Measurements from ENCODE around the gene SIM1. TPM values are rescaled to one million over a fixed set of nuclear protein-coding genes. Genes with fewer than 3 reads are reported as not detected.

Gene SIM1
- total and polyA plus RNA-seq, 4 donors, result under 0.01 TPM; not detected in 3

GRCh38 chr6:100420711-100421110 is 44.0 kb downstream of the SIM1 start (continued):
- no peak for TF ChIP-seq ATF3 (IDR thresholded peaks at IDR 0.05)

GRCh38 chr6:100417036-100417435 is 47.7 kb downstream of the SIM1 start:
- Histone ChIP-seq H3K36me3 (ENCODE audit: control insufficient read depth in 4 of 4, insufficient read depth in 3 of 4, low read depth in 1 of 4, low read length in 3 of 4) (no peaks in the 10 kb centered on the region), H3K9ac (ENCODE audit: low read depth in 1 of 2, low read length in 2 of 2) (no peak overlapping the region), H3K4me1 (ENCODE audit: control insufficient read depth in 4 of 4, insufficient read depth in 4 of 4, low read length in 3 of 4) (no peaks in the 10 kb centered on the region), H3K4me3 (ENCODE audit: low read depth in 1 of 3, low read length in 3 of 3) (no peak overlapping the region), H3K9me3 (ENCODE audit: control insufficient read depth in 4 of 4, low read length in 3 of 4) (no peaks in the 10 kb centered on the region), H3K27me3 (ENCODE audit: control insufficient read depth in 4 of 4, insufficient read depth in 4 of 4, low read length in 3 of 4) (no peaks in the 10 kb centered on the region), H3K27ac (ENCODE audit: low read depth in 1 of 2, low read length in 2 of 2) (no peak overlapping the region)
- 60% methylated on average over 3 of the region's 3 CpGs for WGBS
- TF ChIP-seq NR2F2 (IDR thresholded peaks at IDR 0.05), result no peak
- TF ChIP-seq YY1 (IDR thresholded peaks at IDR 0.05), result no peak
- no peak for TF ChIP-seq FOXA2 (IDR thresholded peaks at IDR 0.05)
- no peak for TF ChIP-seq FOXA1 (IDR thresholded peaks at IDR 0.05)
- no peak for TF ChIP-seq RXRA (IDR thresholded peaks at IDR 0.05)
- TF ChIP-seq HNF4A (conservative IDR thresholded peaks at IDR 0.05), result no peak
- TF ChIP-seq HNF4G (IDR thresholded peaks at IDR 0.05), result no peak
- TF ChIP-seq RAD21 (IDR thresholded peaks at IDR 0.05), result no peak
- TF ChIP-seq ATF3 (IDR thresholded peaks at IDR 0.05), result no peak
- TF ChIP-seq SP1 (IDR thresholded peaks at IDR 0.05), result no peak
- no peak for TF ChIP-seq ZBTB33 (IDR thresholded peaks at IDR 0.05)
- no peak for TF ChIP-seq TAF1 (conservative IDR thresholded peaks at IDR 0.05)
- no peak for TF ChIP-seq JUND (IDR thresholded peaks at IDR 0.05)
- TF ChIP-seq CTCF (IDR thresholded peaks at IDR 0.05; ENCODE audit: low read depth, low read length, missing input control), result no peak
- TF ChIP-seq REST (IDR thresholded peaks at IDR 0.05), result no peak
- no peak for TF ChIP-seq GABPA (IDR thresholded peaks at IDR 0.05 in 1 of 2, conservative IDR thresholded peaks at IDR 0.05 in 1 of 2)
- TF ChIP-seq MAX (IDR thresholded peaks at IDR 0.05), result no peak
- DNase-seq (ENCODE audit: low spot score), result no peak

Measured in liver (tissue), 9 donors.